ENCODE data around the gene GPATCH3.
A peak's percentile ranks its signal among the peaks of the same experiment; 100 is the strongest.
"Not testable (repeated sequence)": the region's sequence is repeated elsewhere in the genome, so short reads cannot be mapped to it uniquely, and the experiment has no call there.

GPATCH3 gene

GRCh38 chr1:26900001-26900814 lies at the start of gene GPATCH3:
Gene GPATCH3, minus strand, starts transcription at chr1:26900467. Its CDS starts 25 bp downstream, at chr1:26900442.
- peak; percentile 70 for DNase-seq (ENCODE audit: low read depth)

- no peak for DNase-seq (ENCODE audit: low read depth)
Observed at GRCh38 chr1:26949926-26950319, 49.7 kb upstream of the GPATCH3 start.

- DNase-seq (ENCODE audit: low read depth): no peak
Observed at GRCh38 chr1:26949266-26949925, 49.1 kb upstream of the GPATCH3 start.

- not testable (repeated sequence) for DNase-seq (ENCODE audit: low read depth)
Observed at GRCh38 chr1:26948725-26949057, 48.4 kb upstream of the GPATCH3 start.

GRCh38 chr1:26946270-26946669 lies 46.0 kb upstream of the GPATCH3 start:
- no peak for DNase-seq (ENCODE audit: low read depth)

GRCh38 chr1:26945728-26946127 lies 45.5 kb upstream of the GPATCH3 start:
- no peak for DNase-seq (ENCODE audit: low read depth)

GRCh38 chr1:26945138-26945537 lies 44.9 kb upstream of the GPATCH3 start:
- DNase-seq (ENCODE audit: low read depth): no peak

GRCh38 chr1:26942656-26943055 lies 42.4 kb upstream of the GPATCH3 start:
- DNase-seq (ENCODE audit: low read depth): no peak

GRCh38 chr1:26941311-26941710 lies 41.0 kb upstream of the GPATCH3 start:
- DNase-seq (ENCODE audit: low read depth): no peak

GRCh38 chr1:26938659-26939025 lies 38.4 kb upstream of the GPATCH3 start:
- no peak for DNase-seq (ENCODE audit: low read depth)

GRCh38 chr1:26938004-26938658 lies 37.9 kb upstream of the GPATCH3 start:
- DNase-seq (ENCODE audit: low read depth): no peak

GRCh38 chr1:26936823-26937222 lies 36.6 kb upstream of the GPATCH3 start:
- DNase-seq (ENCODE audit: low read depth): no peak

- no peak for DNase-seq (ENCODE audit: low read depth)
Observed at GRCh38 chr1:26932531-26932930, 32.3 kb upstream of the GPATCH3 start.

GRCh38 chr1:26923711-26924110 lies 23.4 kb upstream of the GPATCH3 start:
- no peak for DNase-seq (ENCODE audit: low read depth)

- no peak for DNase-seq (ENCODE audit: low read depth)
Observed at GRCh38 chr1:26922901-26923300, 22.6 kb upstream of the GPATCH3 start.

- no peak for DNase-seq (ENCODE audit: low read depth)
Observed at GRCh38 chr1:26922431-26922729, 22.1 kb upstream of the GPATCH3 start.

- peak; percentile 89 for DNase-seq (ENCODE audit: low read depth)
Observed at GRCh38 chr1:26921540-26922430, 21.5 kb upstream of the GPATCH3 start, which contains the start of gene NUDC. Gene NUDC, plus strand, starts transcription at chr1:26921743. Its CDS starts 106 bp downstream, at chr1:26921849.

GRCh38 chr1:26921126-26921539 lies 20.9 kb upstream of the GPATCH3 start:
- DNase-seq (ENCODE audit: low read depth): no peak

GRCh38 chr1:26915204-26915842 lies 15.1 kb upstream of the GPATCH3 start:
- no peak for DNase-seq (ENCODE audit: low read depth)

GRCh38 chr1:26913754-26914619 lies 13.7 kb upstream of the GPATCH3 start, which contains the start of gene NR0B2:
Gene NR0B2, minus strand, starts transcription at chr1:26913975. Its CDS starts 35 bp downstream, at chr1:26913940.
- DNase-seq (ENCODE audit: low read depth): no peak

- no peak for DNase-seq (ENCODE audit: low read depth)
Observed at GRCh38 chr1:26913389-26913753, 13.1 kb upstream of the GPATCH3 start.

Data from stimulated activated CD8-positive, alpha-beta memory T cell treated with anti-CD3 and anti-CD28 coated beads, Interleukin-7, amount 100 ng/mL, for 24 hours (primary cell).